Femur (tissue), 1 donor: Measurements from ENCODE around the gene MIPEP.
"Not testable (repeated sequence)": the region's sequence is repeated elsewhere in the genome, so short reads cannot be mapped to it uniquely, and the experiment has no call there.

Experiments used
- DNase-seq: peaks from one replicate; pipeline ENCODE4 v3.0.0-alpha.2; 2017

Gene MIPEP

GRCh38 chr13:23884361-23884760 lies 4.8 kb downstream of the MIPEP start:
- DNase-seq: not testable (repeated sequence)

- no peak for DNase-seq
These were observed 5.9 kb downstream of the MIPEP start for GRCh38 chr13:23883255-23883654.

GRCh38 chr13:23881402-23881800 lies 7.8 kb downstream of the MIPEP start:
- not testable (repeated sequence) for DNase-seq

- DNase-seq: not testable (repeated sequence)
These were observed 8.5 kb downstream of the MIPEP start for GRCh38 chr13:23880493-23881401.

GRCh38 chr13:23877286-23877685 lies 11.9 kb downstream of the MIPEP start:
- no peak for DNase-seq

- DNase-seq: no peak
These were observed 12.9 kb downstream of the MIPEP start for GRCh38 chr13:23876265-23876664.

- DNase-seq: no peak
These were observed 17.5 kb downstream of the MIPEP start for GRCh38 chr13:23871616-23872220.

GRCh38 chr13:23870356-23871140 lies 18.7 kb downstream of the MIPEP start:
- DNase-seq: no peak

- no peak for DNase-seq
These were observed 20.7 kb downstream of the MIPEP start for GRCh38 chr13:23868521-23868920.

GRCh38 chr13:23867027-23867491 lies 22.1 kb downstream of the MIPEP start:
- no peak for DNase-seq

- no peak for DNase-seq
These were observed 22.7 kb downstream of the MIPEP start for GRCh38 chr13:23866420-23867026.

- DNase-seq: no peak
These were observed 23.3 kb downstream of the MIPEP start for GRCh38 chr13:23865906-23866305.

- no peak for DNase-seq
These were observed 24.2 kb downstream of the MIPEP start for GRCh38 chr13:23865026-23865425.

- no peak for DNase-seq
These were observed 27.9 kb downstream of the MIPEP start for GRCh38 chr13:23861310-23861709.

- DNase-seq: no peak
These were observed 29.3 kb downstream of the MIPEP start for GRCh38 chr13:23859904-23860303.

- no peak for DNase-seq
These were observed 29.7 kb downstream of the MIPEP start for GRCh38 chr13:23859455-23859854.

GRCh38 chr13:23858546-23858945 lies 30.7 kb downstream of the MIPEP start:
- DNase-seq: no peak

- no peak for DNase-seq
These were observed 33.0 kb downstream of the MIPEP start for GRCh38 chr13:23856008-23856750.

- no peak for DNase-seq
These were observed 33.8 kb downstream of the MIPEP start for GRCh38 chr13:23855360-23855759.

- DNase-seq: no peak
These were observed 36.8 kb downstream of the MIPEP start for GRCh38 chr13:23852351-23852750.

GRCh38 chr13:23851106-23851505 lies 38.1 kb downstream of the MIPEP start:
- DNase-seq: no peak

GRCh38 chr13:23850134-23850533 lies 39.1 kb downstream of the MIPEP start:
- no peak for DNase-seq
